H1 (cell line): Measurements from ENCODE around the gene VPS11. TPM values are rescaled to one million over a fixed set of nuclear protein-coding genes. Genes with fewer than 3 reads are reported as not detected.

Experiments
- CTCF ChIA-PET: fragments of 300-600 bp; sonication (Branson Sonifier 250); formaldehyde crosslinking; loops from one replicate; lab custom pipeline; 2021; ENCODE audit not compliant: partially characterized antibody; lab: Charles Lee
- POLR2A ChIA-PET: fragments of 300-600 bp; sonication (Branson Sonifier 250); formaldehyde crosslinking; loops from one replicate; lab custom pipeline; 2021; ENCODE audit warnings: inconsistent platforms; ENCODE audit not compliant: partially characterized antibody; lab: Charles Lee
- DNase-seq, 2 experiments: peaks; one replicate each; pipeline versions ENCODE4 v3.0.0 to v3.0.0-alpha.2; 2010 to 2022; ENCODE audit warnings: low spot score in 2 of 2, low read depth in 1 of 2, mixed read lengths in 1 of 2
- FAIRE-seq: peaks from 2 replicates; lab custom pipeline; 2011; peaks lifted over from hg19 to GRCh38; lab: Jason Lieb, UNC
- H2AFZ ChIP-seq: 2 replicates; pipeline ENCODE4 v1.8.1; 2012; ENCODE audit warnings: low read length, inconsistent platforms
- H2AK5ac ChIP-seq: 2 replicates; pipeline ENCODE4 v1.6.1; 2013; ENCODE audit warnings: low read depth, low read length
- H2BK120ac ChIP-seq: replicated peaks from 2 replicates; pipeline ENCODE3; 2013; ENCODE audit warnings: low read depth, low read length, inconsistent platforms
- H2BK12ac ChIP-seq: 2 replicates; pipeline ENCODE4 v1.6.1; 2013; ENCODE audit warnings: low read depth, low read length
- H2BK15ac ChIP-seq: 2 replicates; pipeline ENCODE4 v1.6.1; 2013; ENCODE audit warnings: low read length
- H2BK20ac ChIP-seq: 2 replicates; pipeline ENCODE4 v1.6.1; 2013; ENCODE audit warnings: low read length
- H2BK5ac ChIP-seq: 2 replicates; pipeline ENCODE4 v1.6.1; 2013; ENCODE audit warnings: low read depth, low read length
- H3K14ac ChIP-seq: 2 replicates; pipeline ENCODE4 v1.6.1; 2013; ENCODE audit warnings: inconsistent platforms; ENCODE audit not compliant: insufficient read length
- H3K18ac ChIP-seq: 2 replicates; pipeline ENCODE4 v1.6.1; 2013; ENCODE audit warnings: low read length; ENCODE audit errors: extremely low read depth
- H3K23ac ChIP-seq: 2 replicates; pipeline ENCODE4 v1.6.1; 2013; ENCODE audit warnings: inconsistent platforms; ENCODE audit not compliant: insufficient read length
- H3K23me2 ChIP-seq: 2 replicates; pipeline ENCODE4 v1.6.1; 2013; ENCODE audit warnings: low read depth, low read length
- H3K27ac ChIP-seq: 2 replicates; pipeline ENCODE4 v1.6.1; 2011; ENCODE audit warnings: low read depth, low read length, inconsistent platforms
- H3K27me3 ChIP-seq, 4 experiments: replicated peaks in 1 of 4; 1 replicate in 1 of 4; 2 replicates in 3 of 4; pipeline versions ENCODE4 v1.6.1 to v1.8.1; 2011 to 2013; ENCODE audit warnings: low read length in 3 of 4, mild to moderate bottlenecking in 3 of 4, inconsistent platforms in 2 of 4, mixed read lengths in 2 of 4, moderate library complexity in 1 of 4; ENCODE audit not compliant: control insufficient read depth in 3 of 4, insufficient read depth in 3 of 4; ENCODE audit errors: extremely low read depth in 1 of 4
- H3K36me3 ChIP-seq, 4 experiments: 2 replicates each; pipeline versions ENCODE4 v1.6.1 to v1.8.1; 2011 to 2013; ENCODE audit warnings: mild to moderate bottlenecking in 4 of 4, low read length in 3 of 4, moderate library complexity in 2 of 4, control low read depth in 1 of 4, inconsistent platforms in 1 of 4; ENCODE audit not compliant: insufficient read depth in 4 of 4, control insufficient read depth in 2 of 4
- H3K4ac ChIP-seq: replicated peaks from 2 replicates; pipeline ENCODE3; 2013; ENCODE audit warnings: low read length, low read depth, mixed read lengths, inconsistent platforms; ENCODE audit not compliant: insufficient read length
- H3K4me1 ChIP-seq, 4 experiments: replicated peaks in 1 of 4; 1 replicate in 1 of 4; 2 replicates in 3 of 4; pipeline versions ENCODE4 v1.6.1 to v1.8.1; 2011 to 2013; ENCODE audit warnings: low read length in 3 of 4, inconsistent platforms in 2 of 4, mixed read lengths in 1 of 4; ENCODE audit not compliant: insufficient read depth in 4 of 4, control insufficient read depth in 3 of 4
- H3K4me2 ChIP-seq, 2 experiments: 2 replicates each; pipeline versions ENCODE4 v1.6.1 to v1.8.1; 2011 to 2013; ENCODE audit warnings: low read depth in 2 of 2, low read length in 2 of 2, control low read depth in 1 of 2, inconsistent platforms in 1 of 2, mild to moderate bottlenecking in 1 of 2; ENCODE audit not compliant: insufficient read depth in 1 of 2
- H3K4me3 ChIP-seq, 4 experiments: fragments of 200-600, 300-600 bp in 1 of 4; sonication (generic), shearing (Covaris generic), sonication (Bioruptor Twin) in 1 of 4; 2 replicates each; pipeline versions ENCODE4 v1.5.1 to v1.8.1; 2011 to 2016; ENCODE audit warnings: low read length in 4 of 4, low read depth in 3 of 4, control low read depth in 2 of 4, inconsistent platforms in 2 of 4, mild to moderate bottlenecking in 2 of 4, mixed read lengths in 1 of 4, moderate library complexity in 1 of 4; ENCODE audit not compliant: insufficient read depth in 2 of 4; ENCODE audit errors: extremely low read depth in 1 of 4
- H3K56ac ChIP-seq: replicated peaks from 2 replicates; pipeline ENCODE3; 2013; ENCODE audit warnings: low read depth, mild to moderate bottlenecking, mixed read lengths, low read length, inconsistent platforms; ENCODE audit not compliant: insufficient read length
- H3K79me1 ChIP-seq: 2 replicates; pipeline ENCODE4 v1.6.1; 2013; ENCODE audit warnings: low read depth, low read length, control low read depth
- H3K79me2 ChIP-seq, 2 experiments: 2 replicates each; pipeline versions ENCODE4 v1.6.1 to v1.8.1; 2012 to 2013; ENCODE audit warnings: low read length in 2 of 2, mild to moderate bottlenecking in 2 of 2, inconsistent platforms in 1 of 2; ENCODE audit not compliant: insufficient read depth in 2 of 2, control insufficient read depth in 1 of 2
- H3K9ac ChIP-seq, 4 experiments: replicated peaks in 1 of 4; 1 replicate in 1 of 4; 2 replicates in 3 of 4; pipeline versions ENCODE4 v1.6.1 to v1.8.1; 2011 to 2013; ENCODE audit warnings: low read depth in 3 of 4, low read length in 3 of 4, control low read depth in 2 of 4, mild to moderate bottlenecking in 2 of 4, moderate library complexity in 2 of 4, inconsistent platforms in 1 of 4; ENCODE audit errors: extremely low read depth in 1 of 4
- H3K9me3 ChIP-seq, 2 experiments: 2 replicates each; pipeline versions ENCODE4 v1.6.1 to v1.8.1; 2012 to 2013; ENCODE audit warnings: mild to moderate bottlenecking in 2 of 2, moderate library complexity in 2 of 2, control low read depth in 1 of 2, inconsistent platforms in 1 of 2, low read depth in 1 of 2, low read length in 1 of 2, mixed read lengths in 1 of 2; ENCODE audit not compliant: insufficient read depth in 2 of 2
- H4K20me1 ChIP-seq, 2 experiments: replicated peaks in 1 of 2; 2 replicates each; pipeline versions ENCODE3 to v1.8.1; 2011 to 2013; ENCODE audit warnings: inconsistent platforms in 2 of 2, low read length in 2 of 2, mild to moderate bottlenecking in 1 of 2; ENCODE audit not compliant: insufficient read depth in 2 of 2, control insufficient read depth in 1 of 2
- H4K5ac ChIP-seq: 2 replicates; pipeline ENCODE4 v1.6.1; 2013; ENCODE audit warnings: low read length, low read depth, mixed read lengths, inconsistent platforms; ENCODE audit not compliant: insufficient read length
- H4K8ac ChIP-seq: 2 replicates; pipeline ENCODE4 v1.8.0; 2013; ENCODE audit warnings: mild to moderate bottlenecking, moderate library complexity, low read length, inconsistent platforms; ENCODE audit not compliant: insufficient read depth; ENCODE audit errors: extremely low read depth
- H4K91ac ChIP-seq: replicated peaks from 2 replicates; pipeline ENCODE3; 2013; ENCODE audit warnings: low read length, mixed read lengths, inconsistent platforms; ENCODE audit not compliant: insufficient read length
- ASH2L ChIP-seq: fragments of 200-600, 300-600 bp; sonication (generic); IDR thresholded peaks from one replicate; pipeline ENCODE4 v1.7.1; 2017; ENCODE audit warnings: low read length
- ATF3 ChIP-seq: IDR thresholded peaks from 2 replicates; pipeline ENCODE4 v1.6.1; 2011; ENCODE audit warnings: low read depth, mild to moderate bottlenecking, low read length; ENCODE audit not compliant: insufficient read depth
- BRCA1 ChIP-seq: IDR thresholded peaks from 2 replicates; pipeline ENCODE4 v1.6.1; 2012; ENCODE audit warnings: low read depth, low read length, improper control_type of control experiment
- JUND ChIP-seq: IDR thresholded peaks from 2 replicates; pipeline ENCODE4 v1.6.1; 2011; ENCODE audit warnings: mild to moderate bottlenecking, improper control_type of control experiment, low read length
- RBBP5 ChIP-seq: IDR thresholded peaks from 2 replicates; pipeline ENCODE4 v1.7.1; 2012; ENCODE audit warnings: low read depth, mild to moderate bottlenecking, inconsistent platforms, low read length, moderate library complexity, borderline replicate concordance
- RFX5 ChIP-seq: IDR thresholded peaks from 2 replicates; pipeline ENCODE4 v1.6.1; 2011; ENCODE audit warnings: low read depth, low read length, improper control_type of control experiment, borderline replicate concordance
- SIRT6 ChIP-seq: IDR thresholded peaks from one replicate; pipeline ENCODE4 v1.7.1; 2012; ENCODE audit warnings: low read length, inconsistent platforms
- SP1 ChIP-seq: IDR thresholded peaks from 2 replicates; pipeline ENCODE4 v1.6.1; 2011; ENCODE audit warnings: low read depth, low read length
- SP4 ChIP-seq: IDR thresholded peaks from 2 replicates; pipeline ENCODE4 v1.6.1; 2012; ENCODE audit warnings: low read length, inconsistent platforms
- TBP ChIP-seq: IDR thresholded peaks from 2 replicates; pipeline ENCODE4 v1.6.1; 2011; ENCODE audit warnings: low read depth, low read length, improper control_type of control experiment
- ZNF274 ChIP-seq: IDR thresholded peaks from 2 replicates; pipeline ENCODE4 v1.7.0; 2012; ENCODE audit warnings: low read length, borderline replicate concordance; ENCODE audit errors: extremely low read depth
- WGBS, 2 experiments: shearing (Covaris generic) in 1 of 2; methylation state at CpG; one replicate each; pipeline versions ENCODE4 v1.1.6 to v1.1.7; 2013 to 2015; ENCODE audit warnings: low lambda C conversion rate in 2 of 2, mixed read lengths in 2 of 2, inconsistent platforms in 1 of 2, low coverage in 1 of 2, missing lambda C conversion rate in 1 of 2; ENCODE audit not compliant: insufficient replicate concordance in 2 of 2, insufficient coverage in 1 of 2, insufficient read length in 1 of 2; ENCODE audit errors: extremely low coverage in 1 of 2, missing lambda C conversion rate in 1 of 2; 5-methylcytosine and 5-hydroxymethylcytosine counted together
- polyA plus RNA-seq, 7 experiments: library from polyadenylated mRNA; depleted of rRNA in 3 of 7; stranded (reverse) in 5 of 7; unstranded in 2 of 7; fragments of >200 nt in 5 of 7; fragments of 200-250 nt in 2 of 7; gene quantifications; 1 replicate in 5 of 7; 2 replicates in 1 of 7; 4 replicates in 1 of 7; pipeline versions ENCODE4 v1.2.1 to v1.2.3, GENCODE V29; 2011 to 2013; ENCODE audit warnings: missing spikeins in 2 of 7, mixed read lengths in 2 of 7
- total RNA-seq: library from RNA; stranded (reverse); fragmentation: NEBNext Ultra II Directional; extraction: Animal tissue kit (Norgen Biotek cat#: 25700); gene quantifications from 2 replicates; pipeline ENCODE4 v1.2.1, GENCODE V29; 2021
- TF ChIP-seq, protein P1 (sequence below), 3 experiments: IDR thresholded peaks; 1 replicate in 2 of 3; 2 replicates in 1 of 3; pipeline versions ENCODE4 v1.5.1 to v1.6.1; 2011; ENCODE audit warnings: low read length in 3 of 3, mild to moderate bottlenecking in 3 of 3, inconsistent platforms in 2 of 3, low read depth in 1 of 3, moderate library complexity in 1 of 3; ENCODE audit not compliant: insufficient read depth in 1 of 3; ENCODE audit errors: control extremely low read depth in 1 of 3

Gene VPS11
- total and polyA plus RNA-seq, 2 of the 8 experiments (the other 6 are each of a cell fraction or from before 2014, with no cell fraction given) = 13.1 to 15.5 TPM

- H4K8ac ChIP-seq = no peak overlapping the region
- no peak overlapping the region for H2BK120ac ChIP-seq
- 95% methylated on average over 7 of the region's 7 CpGs; no CpG with 5 or more reads in 1 of the 2 experiments for WGBS, 2 experiments
- no peak overlapping the region for H3K56ac ChIP-seq
- H2BK20ac ChIP-seq = no peak overlapping the region
- 0 out of 2 replicates have a peak, but pooled peaks cover 5% of the 10 kb centered on the region for H3K79me1 ChIP-seq
- H4K5ac ChIP-seq = no peak overlapping the region
- FAIRE-seq = no peak
- no peaks in the 10 kb centered on the region; the same call in 1 of the 2 replicates for H3K23me2 ChIP-seq
- POLR2A ChIA-PET = interaction anchor here (1.2 to 2.2 kb wide), 3 partner anchors 20 to 52 kb away, joined by 4 to 10 read pairs (median 4); partner anchors contain the start of genes RPS25 and TRAPPC4
- CTCF ChIA-PET = interaction anchor here (0.6 to 1.4 kb wide), 2 partner anchors 24 to 37 kb away, joined by 3 read pairs; no protein-coding TSS in a partner anchor
- no peak overlapping the region for H3K9ac ChIP-seq
- no peaks in the 10 kb centered on the region for H3K79me2 ChIP-seq
- no peaks in the 10 kb centered on the region for H3K27me3 ChIP-seq
- no peak overlapping the region for H3K23ac ChIP-seq
- H3K4me1 ChIP-seq = peaks cover 0 to 3% (median 0%) of the 10 kb centered on the region in 4 experiments; a peak in 1 of 7 replicates
- H2BK12ac ChIP-seq = no peak overlapping the region
- no peak overlapping the region for H3K18ac ChIP-seq
- H3K36me3 ChIP-seq = peaks cover 57 to 85% (median 80%) of the 10 kb centered on the region in 4 experiments
- H4K20me1 ChIP-seq = peaks cover 3 to 29% of the 10 kb centered on the region in 2 experiments
- H3K4me2 ChIP-seq = no peak overlapping the region
- no peak overlapping the region for H3K4me3 ChIP-seq
- no peaks in the 10 kb centered on the region for H3K9me3 ChIP-seq
- no peak overlapping the region for H3K27ac ChIP-seq
- H2BK5ac ChIP-seq = no peak overlapping the region
- DNase-seq = no peak
- H3K4ac ChIP-seq = no peak overlapping the region
- no peak overlapping the region for H2BK15ac ChIP-seq
- H3K14ac ChIP-seq = no peak overlapping the region
- no peak overlapping the region for H4K91ac ChIP-seq
- no peak overlapping the region for H2AFZ ChIP-seq
- no peak overlapping the region for H2AK5ac ChIP-seq
- TF ChIP-seq RBBP5 (no peak), JUND (no peak), SIRT6 (no peak), ASH2L (no peak), SP1 (no peak), BRCA1 (no peak), TBP (no peak), SP4 (no peak), ZNF274 (no peak), RFX5 (no peak), ATF3 (no peak)
- TF ChIP-seq, protein P1, sequence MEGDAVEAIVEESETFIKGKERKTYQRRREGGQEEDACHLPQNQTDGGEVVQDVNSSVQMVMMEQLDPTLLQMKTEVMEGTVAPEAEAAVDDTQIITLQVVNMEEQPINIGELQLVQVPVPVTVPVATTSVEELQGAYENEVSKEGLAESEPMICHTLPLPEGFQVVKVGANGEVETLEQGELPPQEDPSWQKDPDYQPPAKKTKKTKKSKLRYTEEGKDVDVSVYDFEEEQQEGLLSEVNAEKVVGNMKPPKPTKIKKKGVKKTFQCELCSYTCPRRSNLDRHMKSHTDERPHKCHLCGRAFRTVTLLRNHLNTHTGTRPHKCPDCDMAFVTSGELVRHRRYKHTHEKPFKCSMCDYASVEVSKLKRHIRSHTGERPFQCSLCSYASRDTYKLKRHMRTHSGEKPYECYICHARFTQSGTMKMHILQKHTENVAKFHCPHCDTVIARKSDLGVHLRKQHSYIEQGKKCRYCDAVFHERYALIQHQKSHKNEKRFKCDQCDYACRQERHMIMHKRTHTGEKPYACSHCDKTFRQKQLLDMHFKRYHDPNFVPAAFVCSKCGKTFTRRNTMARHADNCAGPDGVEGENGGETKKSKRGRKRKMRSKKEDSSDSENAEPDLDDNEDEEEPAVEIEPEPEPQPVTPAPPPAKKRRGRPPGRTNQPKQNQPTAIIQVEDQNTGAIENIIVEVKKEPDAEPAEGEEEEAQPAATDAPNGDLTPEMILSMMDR (IDR thresholded peaks at IDR 0.05; ENCODE audit: control extremely low read depth in 1 of 3, insufficient read depth in 1 of 3, low read depth in 1 of 3, low read length in 3 of 3) = no peak
Measured at GRCh38 chr11:119049081-119049480, 18.5 kb upstream of the VPS11 start.
